ENCODE results near the gene TLL1.

DNA sequence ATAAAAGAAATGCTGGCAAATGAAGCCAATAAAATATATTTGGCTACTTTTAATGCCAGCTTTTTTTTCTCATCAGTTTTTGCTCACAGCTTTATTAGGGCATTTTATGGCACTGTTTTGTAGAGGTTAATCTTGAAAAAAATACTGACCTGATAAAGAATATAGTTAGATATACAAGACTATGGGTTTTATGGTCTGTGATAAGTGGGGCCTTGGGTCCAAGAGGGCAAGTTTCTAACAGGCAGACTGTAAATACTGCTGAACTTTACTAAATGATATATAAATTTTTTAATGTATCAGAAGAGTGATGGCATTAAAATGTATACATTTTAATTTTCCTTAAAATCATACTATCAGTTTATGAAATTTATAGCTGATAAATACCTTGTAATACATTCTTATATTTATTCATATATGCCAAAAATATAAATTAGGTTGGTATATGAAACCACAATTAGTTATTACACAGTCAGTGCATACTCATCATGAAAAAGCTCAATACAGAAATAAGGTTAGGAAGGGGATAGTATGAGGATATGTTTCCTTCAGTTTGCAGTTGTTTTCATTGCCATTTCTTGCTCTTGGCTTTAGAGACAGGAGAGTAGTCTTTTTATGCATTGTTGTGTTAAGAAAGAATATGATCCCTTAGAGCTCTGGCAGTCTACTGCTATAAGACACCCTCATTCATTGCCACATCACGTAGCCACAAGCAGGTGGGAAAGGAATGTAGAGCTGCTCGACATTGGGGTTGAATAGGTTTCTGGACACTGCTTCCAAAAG lies 146.6 kb downstream of the TLL1 start:
- TF ChIP-seq, protein P1, sequence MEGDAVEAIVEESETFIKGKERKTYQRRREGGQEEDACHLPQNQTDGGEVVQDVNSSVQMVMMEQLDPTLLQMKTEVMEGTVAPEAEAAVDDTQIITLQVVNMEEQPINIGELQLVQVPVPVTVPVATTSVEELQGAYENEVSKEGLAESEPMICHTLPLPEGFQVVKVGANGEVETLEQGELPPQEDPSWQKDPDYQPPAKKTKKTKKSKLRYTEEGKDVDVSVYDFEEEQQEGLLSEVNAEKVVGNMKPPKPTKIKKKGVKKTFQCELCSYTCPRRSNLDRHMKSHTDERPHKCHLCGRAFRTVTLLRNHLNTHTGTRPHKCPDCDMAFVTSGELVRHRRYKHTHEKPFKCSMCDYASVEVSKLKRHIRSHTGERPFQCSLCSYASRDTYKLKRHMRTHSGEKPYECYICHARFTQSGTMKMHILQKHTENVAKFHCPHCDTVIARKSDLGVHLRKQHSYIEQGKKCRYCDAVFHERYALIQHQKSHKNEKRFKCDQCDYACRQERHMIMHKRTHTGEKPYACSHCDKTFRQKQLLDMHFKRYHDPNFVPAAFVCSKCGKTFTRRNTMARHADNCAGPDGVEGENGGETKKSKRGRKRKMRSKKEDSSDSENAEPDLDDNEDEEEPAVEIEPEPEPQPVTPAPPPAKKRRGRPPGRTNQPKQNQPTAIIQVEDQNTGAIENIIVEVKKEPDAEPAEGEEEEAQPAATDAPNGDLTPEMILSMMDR (IDR thresholded peaks at IDR 0.05), result no peak
- TF ChIP-seq POLR2A (IDR thresholded peaks at IDR 0.05; ENCODE audit: low read depth), result no peak

All from esophagus muscularis mucosa (tissue), 3 donors.